Thoracic aorta (tissue), 2 donors: ENCODE measurements around the gene NAV3. TPM values are rescaled to one million over a fixed set of nuclear protein-coding genes. Genes with fewer than 3 reads are reported as not detected.

Experiments used
- ATAC-seq: fragments of 150-250 bp; one replicate; pipeline ENCODE4 v1.8.0; 2017; ENCODE audit warnings: low read depth; ENCODE audit not compliant: insufficient number of reproducible peaks, low FRiP score
- DNase-seq: peaks from one replicate; pipeline ENCODE4 v3.0.0-alpha.2; 2020; ENCODE audit warnings: low spot score
- H3K27ac ChIP-seq, 2 donors: fragments of 200-600 bp; sonication (generic); 1 replicate in 1 of 2; 2 replicates in 1 of 2; pipeline ENCODE4 v1.5.1; 2016; ENCODE audit warnings: mild to moderate bottlenecking in 2 of 2, moderate library complexity in 2 of 2
- H3K27me3 ChIP-seq: fragments of 200-600 bp; sonication (generic); replicated peaks from 2 replicates; pipeline ENCODE4 v1.6.0; 2016; ENCODE audit warnings: mild to moderate bottlenecking; ENCODE audit not compliant: insufficient read depth
- H3K36me3 ChIP-seq: fragments of 200-600 bp; sonication (generic); one replicate; pipeline ENCODE4 v1.5.1; 2016
- H3K4me1 ChIP-seq, 2 donors: fragments of 200-600 bp; sonication (generic); 1 replicate in 1 of 2; 2 replicates in 1 of 2; pipeline versions ENCODE4 v1.5.1 to v1.6.0; 2016; ENCODE audit warnings: low read depth in 2 of 2, mild to moderate bottlenecking in 1 of 2; ENCODE audit not compliant: control insufficient read depth in 1 of 2
- H3K4me3 ChIP-seq: fragments of 200-600 bp; sonication (generic); 2 replicates; pipeline ENCODE4 v1.5.1; 2016; ENCODE audit warnings: mild to moderate bottlenecking
- H3K9me3 ChIP-seq: fragments of 200-600 bp; sonication (generic); 2 replicates; pipeline ENCODE4 v1.5.1; 2016
- CTCF ChIP-seq: fragments of 200-600 bp; sonication (generic); IDR thresholded peaks from one replicate; pipeline ENCODE4 v1.5.1; 2019; ENCODE audit warnings: antibody characterized with exemption
- total RNA-seq, 2 donors: library from RNA; depleted of rRNA; stranded (reverse); fragments of >200 nt; gene quantifications; one replicate each; pipeline versions ENCODE4 v1.1.0 to v1.2.3, GENCODE V29; 2016

NAV3 gene
- total RNA-seq, 2 donors from 2014 or later, result 9.3 to 11.6 TPM

DNA sequence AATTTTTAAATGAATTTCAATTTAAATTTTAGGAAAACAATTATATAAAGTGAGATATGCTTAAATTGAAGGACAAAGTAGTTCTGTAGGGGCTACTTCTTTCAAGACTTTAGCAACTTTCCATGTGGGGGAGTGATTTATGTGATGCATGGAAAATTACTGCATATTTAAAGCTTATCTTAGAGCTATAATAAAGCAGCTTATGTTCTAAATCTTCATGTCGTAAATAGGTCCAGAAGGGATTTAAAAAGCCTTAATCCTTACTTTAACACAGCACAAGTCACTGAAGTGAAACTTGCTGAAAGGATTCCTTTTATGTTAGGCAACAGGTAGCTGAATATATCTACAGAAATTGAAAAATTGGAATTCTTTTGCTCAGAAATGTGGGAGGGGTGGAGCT is 340.4 kb downstream of the NAV3 start:
- H3K27me3 ChIP-seq, result no peaks in the 10 kb centered on the region
- DNase-seq (no peak), ATAC-seq (no peak)
- no peaks in the 10 kb centered on the region for H3K36me3 ChIP-seq
- H3K9me3 ChIP-seq, result no peaks in the 10 kb centered on the region
- TF ChIP-seq CTCF, result no peak
- H3K27ac ChIP-seq, result no peak overlapping the region
- no peaks in the 10 kb centered on the region for H3K4me1 ChIP-seq
- H3K4me3 ChIP-seq, result no peak overlapping the region

DNA sequence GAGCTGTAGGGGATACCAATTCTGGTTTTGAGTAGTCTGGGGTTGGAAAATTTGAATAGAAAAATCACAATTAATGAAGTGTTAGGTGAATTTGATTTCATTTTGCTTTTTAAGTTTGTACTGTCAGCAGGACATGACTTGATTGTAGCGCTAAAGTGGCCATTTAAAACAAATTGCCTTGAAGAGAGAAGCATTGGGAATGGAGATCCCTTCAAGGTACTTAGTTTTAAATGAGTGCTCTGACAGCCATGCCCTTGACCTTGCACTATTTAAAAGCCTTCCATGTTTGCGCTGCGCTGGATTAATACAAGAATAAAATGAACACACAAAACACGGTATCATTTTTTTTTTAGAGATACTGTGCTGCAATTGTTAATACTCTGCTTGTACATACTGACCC is 345.9 kb downstream of the NAV3 start:
- no peak overlapping the region for H3K4me3 ChIP-seq
- H3K9me3 ChIP-seq, result no peaks in the 10 kb centered on the region
- DNase-seq, result no peak
- H3K27ac ChIP-seq, result no peak overlapping the region
- no peaks in the 10 kb centered on the region for H3K4me1 ChIP-seq
- H3K27me3 ChIP-seq, result no peaks in the 10 kb centered on the region
- no peaks in the 10 kb centered on the region for H3K36me3 ChIP-seq
- TF ChIP-seq CTCF, result no peak
- ATAC-seq, result no peak

DNA sequence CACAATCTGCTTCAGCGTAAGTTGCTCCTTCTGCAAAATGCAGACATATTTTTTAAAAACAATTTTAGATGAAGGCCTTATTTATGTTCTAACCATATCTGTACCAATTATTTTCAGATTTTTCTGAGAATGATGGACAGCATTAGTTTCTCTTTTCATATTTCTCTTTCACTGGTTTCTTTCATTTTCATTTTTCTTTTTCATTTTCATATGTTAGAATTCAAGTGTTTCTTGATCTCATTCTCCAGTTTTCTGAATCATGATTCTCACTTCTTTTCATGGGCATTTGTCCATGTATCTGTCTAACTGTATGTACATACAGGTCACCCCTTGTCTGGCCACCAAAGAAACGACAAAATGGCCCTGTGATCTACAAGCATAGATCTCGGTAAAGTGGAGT is 346.6 kb downstream of the NAV3 start:
- Histone ChIP-seq H3K36me3 (no peaks in the 10 kb centered on the region), H3K27ac (no peak overlapping the region), H3K27me3 (no peaks in the 10 kb centered on the region), H3K4me1 (no peaks in the 10 kb centered on the region), H3K9me3 (no peaks in the 10 kb centered on the region), H3K4me3 (no peak overlapping the region)
- no peak for TF ChIP-seq CTCF
- DNase-seq, result no peak
- ATAC-seq, result no peak

- DNase-seq, result no peak
- Histone ChIP-seq H3K36me3 (no peaks in the 10 kb centered on the region), H3K27ac (no peak overlapping the region), H3K4me3 (no peak overlapping the region), H3K27me3 (no peaks in the 10 kb centered on the region), H3K9me3 (no peaks in the 10 kb centered on the region), H3K4me1 (no peaks in the 10 kb centered on the region)
- no peak for ATAC-seq
- TF ChIP-seq CTCF, result no peak
These were observed 348.7 kb downstream of the NAV3 start for GRCh38 chr12:78179346-78179745.

DNA sequence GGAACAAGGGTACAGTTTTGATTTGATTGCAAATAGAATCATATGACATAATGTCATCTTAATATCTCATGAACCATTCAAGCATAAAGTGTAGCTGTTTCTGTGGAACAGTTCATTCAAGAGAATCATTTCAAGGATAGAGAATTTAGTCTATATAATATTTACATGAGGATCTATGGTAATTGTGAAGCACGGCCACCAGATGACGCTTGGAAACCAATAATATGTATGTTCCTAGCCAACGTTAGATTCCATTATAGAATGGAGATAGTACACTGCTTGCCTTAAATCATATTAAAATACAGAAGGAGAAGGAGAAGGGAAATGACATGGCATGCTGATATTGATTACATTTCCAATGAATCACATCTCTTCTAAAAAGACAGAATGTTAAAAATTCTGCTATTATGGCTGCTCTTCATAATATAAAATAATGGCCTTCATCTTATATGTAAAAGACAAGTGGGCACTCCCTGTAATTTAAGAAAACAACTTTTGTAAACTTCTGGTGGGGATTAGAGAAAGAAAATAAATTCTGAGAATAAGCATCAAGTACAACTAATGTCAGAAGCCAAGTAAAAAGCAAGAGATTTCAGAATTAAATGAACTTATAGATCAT is 351.0 kb downstream of the NAV3 start:
- ATAC-seq (no peak), DNase-seq (no peak)
- Histone ChIP-seq H3K27ac (no peak overlapping the region), H3K9me3 (no peaks in the 10 kb centered on the region), H3K4me1 (no peaks in the 10 kb centered on the region), H3K27me3 (no peaks in the 10 kb centered on the region), H3K36me3 (no peaks in the 10 kb centered on the region), H3K4me3 (no peak overlapping the region)
- no peak for TF ChIP-seq CTCF
